Lung (tissue), 16 donors: ENCODE data around the gene ZNF821. TPM values are rescaled to one million over a fixed set of nuclear protein-coding genes. Genes with fewer than 3 reads are reported as not detected.
A peak's percentile ranks its signal among the peaks of the same experiment; 100 is the strongest.

Source experiments
- ATAC-seq: fragments of 200-7000 bp; cut with Tn5 transposase; one replicate; pipeline ENCODE4 v1.9.1; 2020; ENCODE audit warnings: moderate number of reproducible peaks; ENCODE audit not compliant: insufficient read depth, low FRiP score
- DNase-seq, 3 donors: peaks; one replicate each; pipeline ENCODE4 v3.0.0-alpha.2; 2013 to 2017
- H3K27ac ChIP-seq, 2 donors: one replicate each; pipeline ENCODE4 v1.5.1; 2013; ENCODE audit warnings: mild to moderate bottlenecking in 2 of 2, moderate library complexity in 2 of 2, control low read depth in 1 of 2, inconsistent platforms in 1 of 2, low read depth in 1 of 2, low read length in 1 of 2
- H3K27me3 ChIP-seq, 3 donors: one replicate each; pipeline ENCODE4 v1.5.1; 2013; ENCODE audit warnings: low read length in 2 of 3; ENCODE audit not compliant: control insufficient read depth in 3 of 3, insufficient read depth in 3 of 3
- H3K36me3 ChIP-seq, 4 donors: one replicate each; pipeline ENCODE4 v1.5.1; 2013; ENCODE audit warnings: low read length in 4 of 4, mild to moderate bottlenecking in 1 of 4, moderate library complexity in 1 of 4; ENCODE audit not compliant: control insufficient read depth in 4 of 4, insufficient read depth in 4 of 4
- H3K4me1 ChIP-seq, 5 donors: one replicate each; pipeline ENCODE4 v1.5.1; 2013; ENCODE audit warnings: low read length in 5 of 5, mild to moderate bottlenecking in 2 of 5, moderate library complexity in 1 of 5; ENCODE audit not compliant: control insufficient read depth in 5 of 5, insufficient read depth in 5 of 5
- H3K4me3 ChIP-seq: one replicate; pipeline ENCODE4 v1.5.1; 2013; ENCODE audit warnings: mild to moderate bottlenecking, control low read depth, moderate library complexity
- H3K9ac ChIP-seq, 2 donors: one replicate each; pipeline ENCODE4 v1.5.1; 2013; ENCODE audit warnings: low read length in 2 of 2, control low read depth in 1 of 2; ENCODE audit not compliant: insufficient read depth in 1 of 2
- H3K9me3 ChIP-seq, 4 donors: one replicate each; pipeline ENCODE4 v1.5.1; 2013; ENCODE audit warnings: low read length in 3 of 4, mild to moderate bottlenecking in 1 of 4, moderate library complexity in 1 of 4; ENCODE audit not compliant: control insufficient read depth in 4 of 4, insufficient read depth in 3 of 4
- CTCF ChIP-seq: IDR thresholded peaks from 2 replicates; pipeline ENCODE4 v1.5.1; 2012; ENCODE audit warnings: mild to moderate bottlenecking; ENCODE audit errors: control extremely low read depth, extremely low read depth
- WGBS, 2 donors: extraction: QIAGEN DNeasy Blood & Tissue Kit; methylation state at CpG; one replicate each; pipeline ENCODE4 v1.1.7; 2013; 5-methylcytosine and 5-hydroxymethylcytosine counted together
- long read RNA-seq, 5 donors: transcript quantifications; one replicate each; lab custom pipeline, GENCODE V29; 2026
- polyA plus RNA-seq, 2 donors: library from polyadenylated mRNA; stranded (reverse); fragments of 200-250 nt; gene quantifications; one replicate each; pipeline ENCODE4 v1.2.1, GENCODE V29; 2013
- total RNA-seq, 2 donors: library from RNA; depleted of rRNA in 1 of 2; stranded (reverse); fragments of >200 nt in 1 of 2; gene quantifications; one replicate each; pipeline ENCODE4 v1.2.1, GENCODE V29; 2014 to 2021
- donor health status: control.
- donor health status: control.
- donor health status: Bipolar disorder and iron deficiency.
- donor health status: healthy.
- donor health status: DM: yes; HTN: yes; CAD: no.

The ZNF821 gene
- total RNA-seq = 1 to 10 TPM; 9.4 to 9.8 TPM
- 1 to 10 TPM; 3.7 to 4.0 TPM for polyA plus RNA-seq
- long read RNA-seq, donor 1, partial matches to known transcripts = 0 of 4 reads
- long read RNA-seq, donor 1, other reads (novel, unspliced or antisense) = 0 of 4 reads
- long read RNA-seq, donor 2 = 0 reads
- long read RNA-seq, donor 3 = 0 reads
- long read RNA-seq, donor 4, partial matches to known transcripts = 0 of 1 reads
- long read RNA-seq, donor 4, other reads (novel, unspliced or antisense) = 0 of 1 reads
- long read RNA-seq, donor 5, partial matches to known transcripts = 0 of 5 reads
- long read RNA-seq, donor 5, other reads (novel, unspliced or antisense) = 0 of 5 reads

- TF ChIP-seq CTCF = no peak
- DNase-seq = peak; percentile 91 to 95 (median 93)
- peak; percentile 87 for ATAC-seq
Observed at GRCh38 chr16:71883849-71884638, at the start of gene ZNF821. ZNF821 (minus strand) TSS chr16:71884182; CDS start chr16:71879946, 4,236 bp downstream.

GRCh38 chr16:71933017-71933416, 49.0 kb upstream of the ZNF821 start:
- peaks cover 9 to 27% (median 20%) of the 10 kb centered on the region in 4 donors for H3K36me3 ChIP-seq
- H3K4me3 ChIP-seq = no peak overlapping the region
- H3K4me1 ChIP-seq = peaks cover 0 to 15% (median 0%) of the 10 kb centered on the region in 5 donors
- H3K27ac ChIP-seq = no peak overlapping the region
- DNase-seq (no peak), ATAC-seq (no peak)
- 71 to 91% methylated on average over 1 of the region's 1 CpG for WGBS, 2 donors
- no peak for TF ChIP-seq CTCF
- no peaks in the 10 kb centered on the region for H3K27me3 ChIP-seq
- H3K9me3 ChIP-seq = no peaks in the 10 kb centered on the region
- H3K9ac ChIP-seq = no peak overlapping the region

More at GRCh38 chr16:71883849-71884638, at the start of gene ZNF821:
- H3K9me3 ChIP-seq = no peaks in the 10 kb centered on the region
- H3K4me3 ChIP-seq = peak within 1 kb of the TSS; percentile 82
- H3K36me3 ChIP-seq = peaks cover 0 to 18% (median 4%) of the 10 kb centered on the region in 4 donors
- peak within 1 kb of the TSS; percentile 76 to 85 for H3K27ac ChIP-seq
- H3K4me1 ChIP-seq = peaks cover 0 to 9% (median 0%) of the 10 kb centered on the region in 5 donors
- H3K9ac ChIP-seq = peak within 1 kb of the TSS; percentile 70 to 75
- 0% methylated on average over 49 to 83 of the region's 85 CpGs for WGBS, 2 donors
- H3K27me3 ChIP-seq = no peaks in the 10 kb centered on the region

- no peak overlapping the region for H3K27ac ChIP-seq
- H3K9ac ChIP-seq = no peak overlapping the region
- H3K9me3 ChIP-seq = no peaks in the 10 kb centered on the region
- WGBS, 2 donors = 87 to 94% methylated on average over 6 of the region's 6 CpGs
- H3K4me3 ChIP-seq = no peak overlapping the region
- no peak for TF ChIP-seq CTCF
- no peaks in the 10 kb centered on the region for H3K27me3 ChIP-seq
- DNase-seq (no peak), ATAC-seq (no peak)
- H3K4me1 ChIP-seq = peaks cover 0 to 22% (median 4%) of the 10 kb centered on the region in 5 donors
- peaks cover 10 to 40% (median 27%) of the 10 kb centered on the region in 4 donors for H3K36me3 ChIP-seq
Observed at GRCh38 chr16:71931599-71931998, 47.6 kb upstream of the ZNF821 start.
